SK-N-SH (cell line): ENCODE results near the gene ZNF700. TPM values are rescaled to one million over a fixed set of nuclear protein-coding genes. Genes with fewer than 3 reads are reported as not detected.

Experiments
- CTCF ChIA-PET: fragments of 300-600, 350-600 bp; formaldehyde crosslinking; extraction: SDS; loops from one replicate; lab custom pipeline; 2021; lab: Yijun Ruan, JAX
- POLR2A ChIA-PET: fragments of 350-600 bp; sonication (Branson Sonifier 250); formaldehyde crosslinking; extraction: SDS; loops from one replicate; lab custom pipeline; 2020; ENCODE audit warnings: antibody characterized with exemption, inconsistent platforms; lab: Yijun Ruan, JAX
- DNase-seq: peaks from one replicate; pipeline ENCODE4 v3.0.0; 2012
- H2AFZ ChIP-seq: fragments of 200-600 bp; sonication (generic); 2 replicates; pipeline ENCODE4 v1.8.1; 2016; ENCODE audit warnings: antibody characterized with exemption, mild to moderate bottlenecking, low read depth
- H3F3A ChIP-seq: fragments of 200-600 bp; sonication (generic); replicated peaks from 2 replicates; pipeline ENCODE3; 2016; ENCODE audit warnings: antibody characterized with exemption, mild to moderate bottlenecking; ENCODE audit not compliant: insufficient read depth
- H3K27ac ChIP-seq, 2 experiments: fragments of 200-500 bp in 1 of 2; fragments of 200-600 bp in 1 of 2; sonication (Bioruptor generic) in 1 of 2; sonication (generic), shearing (Covaris generic) in 1 of 2; 2 replicates each; pipeline versions ENCODE4 v1.5.1 to v1.6.1; 2014 to 2016; ENCODE audit warnings: low read depth in 2 of 2, inconsistent platforms in 1 of 2, low read length in 1 of 2, mild to moderate bottlenecking in 1 of 2, mixed read lengths in 1 of 2
- H3K27me3 ChIP-seq: fragments of 200-600 bp; sonication (generic), shearing (Covaris generic); 2 replicates; pipeline ENCODE4 v1.6.1; 2016; ENCODE audit warnings: mixed run types; ENCODE audit not compliant: insufficient read depth
- H3K36me3 ChIP-seq, 2 experiments: fragments of 200-500 bp in 1 of 2; fragments of 200-600 bp in 1 of 2; sonication (Bioruptor generic) in 1 of 2; sonication (generic) in 1 of 2; replicated peaks in 1 of 2; 2 replicates each; pipeline versions ENCODE3 to v1.5.1; 2014 to 2016; ENCODE audit warnings: low read length in 1 of 2, mild to moderate bottlenecking in 1 of 2; ENCODE audit not compliant: insufficient read depth in 2 of 2, control insufficient read depth in 1 of 2
- H3K4me1 ChIP-seq, 2 experiments: fragments of 200-500 bp in 1 of 2; fragments of 200-600 bp in 1 of 2; sonication (Bioruptor generic) in 1 of 2; sonication (generic), shearing (Covaris generic) in 1 of 2; 2 replicates each; pipeline versions ENCODE4 v1.5.1 to v1.6.1; 2014 to 2016; ENCODE audit warnings: low read depth in 1 of 2, low read length in 1 of 2, mixed run types in 1 of 2; ENCODE audit not compliant: insufficient read depth in 2 of 2, control insufficient read depth in 1 of 2
- H3K4me2 ChIP-seq: fragments of 200-600 bp; sonication (generic), shearing (Covaris generic); 2 replicates; pipeline ENCODE4 v1.6.1; 2017; ENCODE audit warnings: mixed run types
- H3K4me3 ChIP-seq, 2 experiments: fragments of 200-500 bp in 1 of 2; fragments of 200-600 bp in 1 of 2; sonication (Bioruptor generic) in 1 of 2; sonication (generic), shearing (Covaris generic) in 1 of 2; 2 replicates each; pipeline versions ENCODE4 v1.5.1 to v1.8.1; 2014 to 2016; ENCODE audit warnings: low read depth in 2 of 2, inconsistent platforms in 1 of 2, low read length in 1 of 2, mild to moderate bottlenecking in 1 of 2, mixed read lengths in 1 of 2, moderate library complexity in 1 of 2
- H3K79me2 ChIP-seq: fragments of 200-600 bp; sonication (generic); 2 replicates; pipeline ENCODE4 v1.8.1; 2017; ENCODE audit warnings: mild to moderate bottlenecking; ENCODE audit not compliant: insufficient read depth
- H3K9ac ChIP-seq: fragments of 200-600 bp; sonication (generic); 2 replicates; pipeline ENCODE4 v1.6.1; 2017; ENCODE audit warnings: mixed run types
- H3K9me2 ChIP-seq: fragments of 200-600 bp; sonication (generic); 2 replicates; pipeline ENCODE4 v1.6.1; 2017; ENCODE audit warnings: mixed run types
- H3K9me3 ChIP-seq: fragments of 200-600 bp; sonication (generic); 2 replicates; pipeline ENCODE4 v1.6.1; 2017; ENCODE audit warnings: mixed run types, mild to moderate bottlenecking, moderate library complexity
- H4K20me1 ChIP-seq: fragments of 200-600 bp; sonication (generic); 2 replicates; pipeline ENCODE4 v1.6.1; 2017; ENCODE audit warnings: mild to moderate bottlenecking, mixed run types; ENCODE audit not compliant: insufficient read depth
- CHD2 ChIP-seq: fragments of 150-350 bp; IDR thresholded peaks from 2 replicates; pipeline ENCODE4 v1.6.1; 2018; ENCODE audit warnings: low read length; ENCODE audit not compliant: partially characterized antibody
- EZH2phosphoT487 ChIP-seq: fragments of 200-600 bp; sonication (generic); IDR thresholded peaks from 2 replicates; pipeline ENCODE4 v1.6.1; 2017; ENCODE audit warnings: low read depth, mixed run types, mild to moderate bottlenecking, antibody characterized with exemption, moderate library complexity, borderline replicate concordance
- FOXJ3 ChIP-seq: sonication (generic); formaldehyde crosslinking; IDR thresholded peaks from 2 replicates; pipeline ENCODE4 v1.5.1; 2020; ENCODE audit warnings: mild to moderate bottlenecking, missing genetic modification reagents
- FOXM1 ChIP-seq: IDR thresholded peaks from 2 replicates; pipeline ENCODE4 v1.4.0; 2012; ENCODE audit warnings: low read depth, mild to moderate bottlenecking
- GABPA ChIP-seq: IDR thresholded peaks from 2 replicates; pipeline ENCODE4 v1.4.0; 2012; ENCODE audit warnings: low read depth, mild to moderate bottlenecking
- MEF2A ChIP-seq: IDR thresholded peaks from 2 replicates; pipeline ENCODE4 v1.4.0; 2012; ENCODE audit warnings: low read depth, borderline replicate concordance
- NFIC ChIP-seq: IDR thresholded peaks from 2 replicates; pipeline ENCODE4 v1.4.0; 2012; ENCODE audit warnings: borderline replicate concordance
- NRF1 ChIP-seq: IDR thresholded peaks from 2 replicates; pipeline ENCODE4 v1.6.1; 2012; ENCODE audit warnings: low read depth, mild to moderate bottlenecking, low read length
- POLR2AphosphoS5 ChIP-seq: IDR thresholded peaks from 2 replicates; pipeline ENCODE4 v1.6.1; 2012; ENCODE audit warnings: low read depth, low read length
- RCOR1 ChIP-seq: fragments of 150-350 bp; IDR thresholded peaks from 2 replicates; pipeline ENCODE4 v1.6.1; 2017; ENCODE audit warnings: antibody characterized with exemption, low read length
- RXRA ChIP-seq: IDR thresholded peaks from 2 replicates; pipeline ENCODE4 v1.4.0; 2012; ENCODE audit warnings: low read depth, mild to moderate bottlenecking, borderline replicate concordance
- TCF12 ChIP-seq: IDR thresholded peaks from 2 replicates; pipeline ENCODE4 v1.4.0; 2012
- TEAD4 ChIP-seq: IDR thresholded peaks from 2 replicates; pipeline ENCODE4 v1.4.0; 2012; ENCODE audit warnings: mild to moderate bottlenecking, borderline replicate concordance; ENCODE audit not compliant: insufficient read depth
- YY1 ChIP-seq: IDR thresholded peaks from 2 replicates; pipeline ENCODE4 v1.4.0; 2012; ENCODE audit warnings: low read depth, mild to moderate bottlenecking
- WGBS: methylation state at CpG from one replicate; pipeline ENCODE4 v1.1.6; 2017; ENCODE audit warnings: low lambda C conversion rate; 5-methylcytosine and 5-hydroxymethylcytosine counted together
- polyA plus RNA-seq, 3 experiments: library from polyadenylated mRNA; depleted of rRNA; stranded (reverse); fragments of >200 nt; gene quantifications; 2 replicates each; pipeline ENCODE4 v1.2.3, GENCODE V29; 2012
- TF ChIP-seq, protein P1 (sequence below): fragments of 150-350 bp; IDR thresholded peaks from 2 replicates; pipeline ENCODE4 v1.6.1; 2017; ENCODE audit warnings: antibody characterized with exemption, low read length, low read depth, borderline replicate concordance
- TF ChIP-seq, protein P2 (sequence below): IDR thresholded peaks from 2 replicates; pipeline ENCODE4 v1.4.0; 2012; ENCODE audit warnings: low read depth, borderline replicate concordance
- TF ChIP-seq, protein P3 (sequence below): IDR thresholded peaks from 2 replicates; pipeline ENCODE4 v1.6.1; 2012; ENCODE audit warnings: mild to moderate bottlenecking, low read depth, low read length, moderate library complexity
- TF ChIP-seq, protein P4 (sequence below): fragments of 200-600 bp; sonication (generic); IDR thresholded peaks from 2 replicates; pipeline ENCODE4 v1.6.1; 2017; ENCODE audit warnings: antibody characterized with exemption, mild to moderate bottlenecking, moderate library complexity

ZNF700 gene
- polyA plus RNA-seq, 1 of the 3 experiments (the other 2 are of a cell fraction), result 3.5 TPM

DNA sequence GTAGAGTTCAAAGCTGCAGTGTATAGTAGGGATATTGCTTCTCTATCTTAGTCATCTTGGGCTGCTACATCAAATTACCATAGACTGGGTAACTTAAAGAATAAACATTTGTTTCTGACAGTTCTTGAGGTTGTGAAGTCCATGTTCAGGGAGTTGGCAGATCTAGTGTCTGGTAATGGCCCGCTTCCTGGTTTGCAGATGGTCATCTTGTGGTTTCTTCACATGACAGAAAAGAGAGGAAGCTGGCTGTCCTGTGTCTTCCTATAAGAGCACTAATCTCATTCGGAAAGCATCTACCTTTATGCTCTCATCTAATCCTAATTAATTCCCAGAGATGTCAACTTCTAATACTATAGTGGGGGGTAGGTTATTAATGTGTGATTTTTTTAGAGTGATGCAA lies 46.1 kb downstream of the ZNF700 start:
- no peak overlapping the region for H3K27ac ChIP-seq
- H2AFZ ChIP-seq, result no peak overlapping the region
- no peaks in the 10 kb centered on the region for H3K9me2 ChIP-seq
- H3K4me1 ChIP-seq, result no peaks in the 10 kb centered on the region
- ChIA-PET CTCF (interaction anchor here (1.1 to 1.3 kb wide), 2 partner anchors 18 to 173 kb away, joined by 3 to 7 read pairs; no protein-coding TSS in a partner anchor), POLR2A (no interaction called here)
- H4K20me1 ChIP-seq, result no peaks in the 10 kb centered on the region
- H3K4me2 ChIP-seq, result no peak overlapping the region
- TF ChIP-seq GABPA (no peak), RCOR1 (no peak), MEF2A (no peak), YY1 (no peak), FOXM1 (no peak), NRF1 (no peak)
- TF ChIP-seq, protein P1, sequence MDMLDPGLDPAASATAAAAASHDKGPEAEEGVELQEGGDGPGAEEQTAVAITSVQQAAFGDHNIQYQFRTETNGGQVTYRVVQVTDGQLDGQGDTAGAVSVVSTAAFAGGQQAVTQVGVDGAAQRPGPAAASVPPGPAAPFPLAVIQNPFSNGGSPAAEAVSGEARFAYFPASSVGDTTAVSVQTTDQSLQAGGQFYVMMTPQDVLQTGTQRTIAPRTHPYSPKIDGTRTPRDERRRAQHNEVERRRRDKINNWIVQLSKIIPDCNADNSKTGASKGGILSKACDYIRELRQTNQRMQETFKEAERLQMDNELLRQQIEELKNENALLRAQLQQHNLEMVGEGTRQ, result no peak
- no peak overlapping the region for H3K4me3 ChIP-seq
- H3K9ac ChIP-seq, result no peak overlapping the region
- 36% methylated on average over 2 of the region's 2 CpGs for WGBS
- no peaks in the 10 kb centered on the region for H3K27me3 ChIP-seq
- no peaks in the 10 kb centered on the region for H3K36me3 ChIP-seq
- no peaks in the 10 kb centered on the region for H3K9me3 ChIP-seq
- H3F3A ChIP-seq, result no peaks in the 10 kb centered on the region
- H3K79me2 ChIP-seq, result no peaks in the 10 kb centered on the region
- DNase-seq, result no peak

DNA sequence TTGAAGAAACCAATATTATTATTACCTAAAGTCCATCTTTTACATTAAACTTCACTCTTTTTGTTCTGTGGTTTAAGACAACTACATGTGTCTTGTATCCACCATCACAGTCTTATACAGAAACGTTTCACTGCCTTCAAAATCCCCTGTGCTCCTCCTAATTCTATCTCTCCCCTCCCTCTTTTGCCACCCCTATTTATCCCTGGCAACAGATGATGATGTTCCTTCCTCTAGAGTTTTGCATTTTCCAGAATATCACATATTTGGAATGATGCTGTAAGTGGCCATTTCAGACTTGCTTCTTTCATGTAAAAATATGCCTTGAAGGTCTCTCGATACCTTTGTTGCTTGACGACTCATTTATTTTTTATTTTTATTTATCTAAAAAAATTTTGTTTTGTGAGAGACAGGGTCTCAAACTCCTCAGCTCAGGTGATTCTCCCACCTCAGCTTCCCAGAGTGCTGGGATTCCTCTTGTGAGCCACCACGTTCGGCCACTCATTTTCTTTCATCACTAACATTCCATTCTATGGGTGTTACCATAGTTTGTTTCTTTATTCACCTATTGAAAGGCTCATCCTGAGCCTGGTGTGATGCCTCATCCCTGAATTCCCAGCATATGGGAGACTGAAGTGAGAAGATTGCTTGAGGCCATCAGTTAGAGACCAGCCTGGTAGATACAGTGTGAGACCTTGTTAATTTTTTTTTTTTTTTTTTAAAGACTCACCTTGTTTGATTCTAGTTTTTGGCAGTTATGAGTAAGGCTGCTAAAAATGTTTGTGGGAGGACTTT lies 48.3 kb downstream of the ZNF700 start:
- WGBS, result 45% methylated on average over 5 of the region's 5 CpGs
- no peak overlapping the region for H2AFZ ChIP-seq
- no peaks in the 10 kb centered on the region for H3K9me2 ChIP-seq
- H3K4me2 ChIP-seq, result no peak overlapping the region
- CTCF ChIA-PET, result no interaction called here
- H3K36me3 ChIP-seq, result no peaks in the 10 kb centered on the region
- H3K4me3 ChIP-seq, result no peak overlapping the region
- H4K20me1 ChIP-seq, result no peaks in the 10 kb centered on the region
- POLR2A ChIA-PET, result no interaction called here
- H3K27ac ChIP-seq, result no peak overlapping the region
- no peaks in the 10 kb centered on the region for H3K79me2 ChIP-seq
- DNase-seq, result no peak
- no peaks in the 10 kb centered on the region for H3K4me1 ChIP-seq
- no peaks in the 10 kb centered on the region for H3K9me3 ChIP-seq
- no peaks in the 10 kb centered on the region for H3F3A ChIP-seq
- H3K9ac ChIP-seq, result no peak overlapping the region
- no peaks in the 10 kb centered on the region for H3K27me3 ChIP-seq
- TF ChIP-seq FOXJ3 (CRISPR knock-in tag) (no peak), EZH2phosphoT487 (no peak), NFIC (no peak), TEAD4 (no peak), RXRA (no peak), TCF12 (no peak), CHD2 (no peak), MEF2A (no peak), POLR2AphosphoS5 (no peak)
- TF ChIP-seq, protein P2, sequence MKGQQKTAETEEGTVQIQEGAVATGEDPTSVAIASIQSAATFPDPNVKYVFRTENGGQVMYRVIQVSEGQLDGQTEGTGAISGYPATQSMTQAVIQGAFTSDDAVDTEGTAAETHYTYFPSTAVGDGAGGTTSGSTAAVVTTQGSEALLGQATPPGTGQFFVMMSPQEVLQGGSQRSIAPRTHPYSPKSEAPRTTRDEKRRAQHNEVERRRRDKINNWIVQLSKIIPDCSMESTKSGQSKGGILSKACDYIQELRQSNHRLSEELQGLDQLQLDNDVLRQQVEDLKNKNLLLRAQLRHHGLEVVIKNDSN, result no peak
- TF ChIP-seq, protein P1, result no peak
- TF ChIP-seq, protein P3, sequence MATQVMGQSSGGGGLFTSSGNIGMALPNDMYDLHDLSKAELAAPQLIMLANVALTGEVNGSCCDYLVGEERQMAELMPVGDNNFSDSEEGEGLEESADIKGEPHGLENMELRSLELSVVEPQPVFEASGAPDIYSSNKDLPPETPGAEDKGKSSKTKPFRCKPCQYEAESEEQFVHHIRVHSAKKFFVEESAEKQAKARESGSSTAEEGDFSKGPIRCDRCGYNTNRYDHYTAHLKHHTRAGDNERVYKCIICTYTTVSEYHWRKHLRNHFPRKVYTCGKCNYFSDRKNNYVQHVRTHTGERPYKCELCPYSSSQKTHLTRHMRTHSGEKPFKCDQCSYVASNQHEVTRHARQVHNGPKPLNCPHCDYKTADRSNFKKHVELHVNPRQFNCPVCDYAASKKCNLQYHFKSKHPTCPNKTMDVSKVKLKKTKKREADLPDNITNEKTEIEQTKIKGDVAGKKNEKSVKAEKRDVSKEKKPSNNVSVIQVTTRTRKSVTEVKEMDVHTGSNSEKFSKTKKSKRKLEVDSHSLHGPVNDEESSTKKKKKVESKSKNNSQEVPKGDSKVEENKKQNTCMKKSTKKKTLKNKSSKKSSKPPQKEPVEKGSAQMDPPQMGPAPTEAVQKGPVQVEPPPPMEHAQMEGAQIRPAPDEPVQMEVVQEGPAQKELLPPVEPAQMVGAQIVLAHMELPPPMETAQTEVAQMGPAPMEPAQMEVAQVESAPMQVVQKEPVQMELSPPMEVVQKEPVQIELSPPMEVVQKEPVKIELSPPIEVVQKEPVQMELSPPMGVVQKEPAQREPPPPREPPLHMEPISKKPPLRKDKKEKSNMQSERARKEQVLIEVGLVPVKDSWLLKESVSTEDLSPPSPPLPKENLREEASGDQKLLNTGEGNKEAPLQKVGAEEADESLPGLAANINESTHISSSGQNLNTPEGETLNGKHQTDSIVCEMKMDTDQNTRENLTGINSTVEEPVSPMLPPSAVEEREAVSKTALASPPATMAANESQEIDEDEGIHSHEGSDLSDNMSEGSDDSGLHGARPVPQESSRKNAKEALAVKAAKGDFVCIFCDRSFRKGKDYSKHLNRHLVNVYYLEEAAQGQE, result no peak
- TF ChIP-seq, protein P4, sequence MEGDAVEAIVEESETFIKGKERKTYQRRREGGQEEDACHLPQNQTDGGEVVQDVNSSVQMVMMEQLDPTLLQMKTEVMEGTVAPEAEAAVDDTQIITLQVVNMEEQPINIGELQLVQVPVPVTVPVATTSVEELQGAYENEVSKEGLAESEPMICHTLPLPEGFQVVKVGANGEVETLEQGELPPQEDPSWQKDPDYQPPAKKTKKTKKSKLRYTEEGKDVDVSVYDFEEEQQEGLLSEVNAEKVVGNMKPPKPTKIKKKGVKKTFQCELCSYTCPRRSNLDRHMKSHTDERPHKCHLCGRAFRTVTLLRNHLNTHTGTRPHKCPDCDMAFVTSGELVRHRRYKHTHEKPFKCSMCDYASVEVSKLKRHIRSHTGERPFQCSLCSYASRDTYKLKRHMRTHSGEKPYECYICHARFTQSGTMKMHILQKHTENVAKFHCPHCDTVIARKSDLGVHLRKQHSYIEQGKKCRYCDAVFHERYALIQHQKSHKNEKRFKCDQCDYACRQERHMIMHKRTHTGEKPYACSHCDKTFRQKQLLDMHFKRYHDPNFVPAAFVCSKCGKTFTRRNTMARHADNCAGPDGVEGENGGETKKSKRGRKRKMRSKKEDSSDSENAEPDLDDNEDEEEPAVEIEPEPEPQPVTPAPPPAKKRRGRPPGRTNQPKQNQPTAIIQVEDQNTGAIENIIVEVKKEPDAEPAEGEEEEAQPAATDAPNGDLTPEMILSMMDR, result no peak
